H1 (cell line): ENCODE data around the gene BBS9. TPM values are rescaled to one million over a fixed set of nuclear protein-coding genes. Genes with fewer than 3 reads are reported as not detected.

Source experiments
- HDAC6 ChIP-seq: IDR thresholded peaks from one replicate; pipeline ENCODE4 v1.7.1; 2012; ENCODE audit warnings: low read depth, mild to moderate bottlenecking, inconsistent platforms, low read length, moderate library complexity
- MAFK ChIP-seq: IDR thresholded peaks from 2 replicates; pipeline ENCODE4 v1.6.1; 2012; ENCODE audit warnings: low read depth, mild to moderate bottlenecking, improper control_type of control experiment, low read length
- NRF1 ChIP-seq: IDR thresholded peaks from 2 replicates; pipeline ENCODE4 v1.6.1; 2011; ENCODE audit warnings: mild to moderate bottlenecking, low read depth, low read length, improper control_type of control experiment
- POLR2AphosphoS5 ChIP-seq: IDR thresholded peaks from 2 replicates; pipeline ENCODE4 v1.6.1; 2011; ENCODE audit warnings: low read depth, low read length
- SIN3A ChIP-seq, 2 experiments: IDR thresholded peaks in 1 of 2; conservative IDR thresholded peaks in 1 of 2; 2 replicates each; pipeline ENCODE4 v1.6.1; 2011 to 2012; ENCODE audit warnings: low read length in 2 of 2, improper control_type of control experiment in 1 of 2, low read depth in 1 of 2, mild to moderate bottlenecking in 1 of 2
- SP2 ChIP-seq: IDR thresholded peaks from 2 replicates; pipeline ENCODE4 v1.6.1; 2012; ENCODE audit warnings: mild to moderate bottlenecking, low read length, inconsistent platforms
- polyA plus RNA-seq, 7 experiments: library from polyadenylated mRNA; depleted of rRNA in 3 of 7; stranded (reverse) in 5 of 7; unstranded in 2 of 7; fragments of >200 nt in 5 of 7; fragments of 200-250 nt in 2 of 7; gene quantifications; 1 replicate in 5 of 7; 2 replicates in 1 of 7; 4 replicates in 1 of 7; pipeline versions ENCODE4 v1.2.1 to v1.2.3, GENCODE V29; 2011 to 2013; ENCODE audit warnings: missing spikeins in 2 of 7, mixed read lengths in 2 of 7
- total RNA-seq: library from RNA; stranded (reverse); fragmentation: NEBNext Ultra II Directional; extraction: Animal tissue kit (Norgen Biotek cat#: 25700); gene quantifications from 2 replicates; pipeline ENCODE4 v1.2.1, GENCODE V29; 2021
- TF ChIP-seq, protein P1 (sequence below): fragments of 300-600 bp; sonication (generic); IDR thresholded peaks from 2 replicates; pipeline ENCODE4 v1.7.1; 2012; ENCODE audit warnings: low read length, moderate library complexity, mild to moderate bottlenecking, inconsistent platforms; ENCODE audit not compliant: insufficient replicate concordance

Gene BBS9
- total and polyA plus RNA-seq, 2 of the 8 experiments (the other 6 are each of a cell fraction or from before 2014, with no cell fraction given), result 22.3 to 37.0 TPM

GRCh38 chr7:33446551-33446950 is 317.2 kb downstream of the BBS9 start (continued):
- TF ChIP-seq, protein P1, sequence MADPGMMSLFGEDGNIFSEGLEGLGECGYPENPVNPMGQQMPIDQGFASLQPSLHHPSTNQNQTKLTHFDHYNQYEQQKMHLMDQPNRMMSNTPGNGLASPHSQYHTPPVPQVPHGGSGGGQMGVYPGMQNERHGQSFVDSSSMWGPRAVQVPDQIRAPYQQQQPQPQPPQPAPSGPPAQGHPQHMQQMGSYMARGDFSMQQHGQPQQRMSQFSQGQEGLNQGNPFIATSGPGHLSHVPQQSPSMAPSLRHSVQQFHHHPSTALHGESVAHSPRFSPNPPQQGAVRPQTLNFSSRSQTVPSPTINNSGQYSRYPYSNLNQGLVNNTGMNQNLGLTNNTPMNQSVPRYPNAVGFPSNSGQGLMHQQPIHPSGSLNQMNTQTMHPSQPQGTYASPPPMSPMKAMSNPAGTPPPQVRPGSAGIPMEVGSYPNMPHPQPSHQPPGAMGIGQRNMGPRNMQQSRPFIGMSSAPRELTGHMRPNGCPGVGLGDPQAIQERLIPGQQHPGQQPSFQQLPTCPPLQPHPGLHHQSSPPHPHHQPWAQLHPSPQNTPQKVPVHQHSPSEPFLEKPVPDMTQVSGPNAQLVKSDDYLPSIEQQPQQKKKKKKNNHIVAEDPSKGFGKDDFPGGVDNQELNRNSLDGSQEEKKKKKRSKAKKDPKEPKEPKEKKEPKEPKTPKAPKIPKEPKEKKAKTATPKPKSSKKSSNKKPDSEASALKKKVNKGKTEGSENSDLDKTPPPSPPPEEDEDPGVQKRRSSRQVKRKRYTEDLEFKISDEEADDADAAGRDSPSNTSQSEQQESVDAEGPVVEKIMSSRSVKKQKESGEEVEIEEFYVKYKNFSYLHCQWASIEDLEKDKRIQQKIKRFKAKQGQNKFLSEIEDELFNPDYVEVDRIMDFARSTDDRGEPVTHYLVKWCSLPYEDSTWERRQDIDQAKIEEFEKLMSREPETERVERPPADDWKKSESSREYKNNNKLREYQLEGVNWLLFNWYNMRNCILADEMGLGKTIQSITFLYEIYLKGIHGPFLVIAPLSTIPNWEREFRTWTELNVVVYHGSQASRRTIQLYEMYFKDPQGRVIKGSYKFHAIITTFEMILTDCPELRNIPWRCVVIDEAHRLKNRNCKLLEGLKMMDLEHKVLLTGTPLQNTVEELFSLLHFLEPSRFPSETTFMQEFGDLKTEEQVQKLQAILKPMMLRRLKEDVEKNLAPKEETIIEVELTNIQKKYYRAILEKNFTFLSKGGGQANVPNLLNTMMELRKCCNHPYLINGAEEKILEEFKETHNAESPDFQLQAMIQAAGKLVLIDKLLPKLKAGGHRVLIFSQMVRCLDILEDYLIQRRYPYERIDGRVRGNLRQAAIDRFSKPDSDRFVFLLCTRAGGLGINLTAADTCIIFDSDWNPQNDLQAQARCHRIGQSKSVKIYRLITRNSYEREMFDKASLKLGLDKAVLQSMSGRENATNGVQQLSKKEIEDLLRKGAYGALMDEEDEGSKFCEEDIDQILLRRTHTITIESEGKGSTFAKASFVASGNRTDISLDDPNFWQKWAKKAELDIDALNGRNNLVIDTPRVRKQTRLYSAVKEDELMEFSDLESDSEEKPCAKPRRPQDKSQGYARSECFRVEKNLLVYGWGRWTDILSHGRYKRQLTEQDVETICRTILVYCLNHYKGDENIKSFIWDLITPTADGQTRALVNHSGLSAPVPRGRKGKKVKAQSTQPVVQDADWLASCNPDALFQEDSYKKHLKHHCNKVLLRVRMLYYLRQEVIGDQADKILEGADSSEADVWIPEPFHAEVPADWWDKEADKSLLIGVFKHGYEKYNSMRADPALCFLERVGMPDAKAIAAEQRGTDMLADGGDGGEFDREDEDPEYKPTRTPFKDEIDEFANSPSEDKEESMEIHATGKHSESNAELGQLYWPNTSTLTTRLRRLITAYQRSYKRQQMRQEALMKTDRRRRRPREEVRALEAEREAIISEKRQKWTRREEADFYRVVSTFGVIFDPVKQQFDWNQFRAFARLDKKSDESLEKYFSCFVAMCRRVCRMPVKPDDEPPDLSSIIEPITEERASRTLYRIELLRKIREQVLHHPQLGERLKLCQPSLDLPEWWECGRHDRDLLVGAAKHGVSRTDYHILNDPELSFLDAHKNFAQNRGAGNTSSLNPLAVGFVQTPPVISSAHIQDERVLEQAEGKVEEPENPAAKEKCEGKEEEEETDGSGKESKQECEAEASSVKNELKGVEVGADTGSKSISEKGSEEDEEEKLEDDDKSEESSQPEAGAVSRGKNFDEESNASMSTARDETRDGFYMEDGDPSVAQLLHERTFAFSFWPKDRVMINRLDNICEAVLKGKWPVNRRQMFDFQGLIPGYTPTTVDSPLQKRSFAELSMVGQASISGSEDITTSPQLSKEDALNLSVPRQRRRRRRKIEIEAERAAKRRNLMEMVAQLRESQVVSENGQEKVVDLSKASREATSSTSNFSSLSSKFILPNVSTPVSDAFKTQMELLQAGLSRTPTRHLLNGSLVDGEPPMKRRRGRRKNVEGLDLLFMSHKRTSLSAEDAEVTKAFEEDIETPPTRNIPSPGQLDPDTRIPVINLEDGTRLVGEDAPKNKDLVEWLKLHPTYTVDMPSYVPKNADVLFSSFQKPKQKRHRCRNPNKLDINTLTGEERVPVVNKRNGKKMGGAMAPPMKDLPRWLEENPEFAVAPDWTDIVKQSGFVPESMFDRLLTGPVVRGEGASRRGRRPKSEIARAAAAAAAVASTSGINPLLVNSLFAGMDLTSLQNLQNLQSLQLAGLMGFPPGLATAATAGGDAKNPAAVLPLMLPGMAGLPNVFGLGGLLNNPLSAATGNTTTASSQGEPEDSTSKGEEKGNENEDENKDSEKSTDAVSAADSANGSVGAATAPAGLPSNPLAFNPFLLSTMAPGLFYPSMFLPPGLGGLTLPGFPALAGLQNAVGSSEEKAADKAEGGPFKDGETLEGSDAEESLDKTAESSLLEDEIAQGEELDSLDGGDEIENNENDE, result no peak
- TF ChIP-seq NRF1 (no peak), POLR2AphosphoS5 (no peak), SIN3A (conservative IDR thresholded peaks at IDR 0.05 in 1 of 2, IDR thresholded peaks at IDR 0.05 in 1 of 2; ENCODE audit: low read depth in 1 of 2, low read length in 2 of 2) (no peak), HDAC6 (no peak), SP2 (no peak), MAFK (no peak)
